NT2/D1 (cell line): ENCODE results near the gene COBLL1.

ENCODE experiments used
- DNase-seq: peaks from one replicate; pipeline ENCODE4 v3.0.0-alpha.2; 2011; ENCODE audit warnings: low read depth, low spot score
- H3K27me3 ChIP-seq: 2 replicates; pipeline ENCODE4 v1.6.0; 2011; ENCODE audit warnings: mild to moderate bottlenecking; ENCODE audit not compliant: insufficient read length, insufficient read depth
- H3K36me3 ChIP-seq: 2 replicates; pipeline ENCODE4 v1.6.1; 2011; ENCODE audit warnings: mild to moderate bottlenecking, low read length, mixed read lengths; ENCODE audit not compliant: insufficient read depth, insufficient read length
- H3K4me1 ChIP-seq: 2 replicates; pipeline ENCODE4 v1.5.1; 2011; ENCODE audit not compliant: insufficient read depth, insufficient read length
- H3K4me3 ChIP-seq: 2 replicates; pipeline ENCODE4 v1.5.1; 2011; ENCODE audit warnings: low read depth; ENCODE audit not compliant: insufficient read length
- H3K9ac ChIP-seq: 2 replicates; pipeline ENCODE4 v1.6.0; 2011; ENCODE audit warnings: low read depth; ENCODE audit not compliant: insufficient read length
- H3K9me3 ChIP-seq: 2 replicates; pipeline ENCODE4 v1.5.1; 2011; ENCODE audit warnings: mild to moderate bottlenecking, low read length; ENCODE audit not compliant: insufficient read depth
- SUZ12 ChIP-seq: IDR thresholded peaks from 2 replicates; pipeline ENCODE4 v1.6.1; 2011; ENCODE audit not compliant: insufficient read length, insufficient read depth; ENCODE audit errors: extremely low read depth
- YY1 ChIP-seq: IDR thresholded peaks from 2 replicates; pipeline ENCODE4 v1.6.1; 2011; ENCODE audit not compliant: insufficient read length, insufficient read depth
- ZNF274 ChIP-seq: IDR thresholded peaks from 2 replicates; pipeline ENCODE4 v1.6.1; 2011; ENCODE audit warnings: mild to moderate bottlenecking, low read depth, low read length

COBLL1 gene

GRCh38 chr2:164693834-164694233 is 147.8 kb downstream of the COBLL1 start:
- Histone ChIP-seq H3K36me3 (peaks cover 3% of the 10 kb centered on the region), H3K9me3 (no peaks in the 10 kb centered on the region), H3K9ac (no peak overlapping the region), H3K27me3 (no peaks in the 10 kb centered on the region), H3K4me3 (no peak overlapping the region), H3K4me1 (no peaks in the 10 kb centered on the region)
- TF ChIP-seq YY1 (no peak), ZNF274 (no peak), SUZ12 (no peak)
- no peak for DNase-seq

DNA sequence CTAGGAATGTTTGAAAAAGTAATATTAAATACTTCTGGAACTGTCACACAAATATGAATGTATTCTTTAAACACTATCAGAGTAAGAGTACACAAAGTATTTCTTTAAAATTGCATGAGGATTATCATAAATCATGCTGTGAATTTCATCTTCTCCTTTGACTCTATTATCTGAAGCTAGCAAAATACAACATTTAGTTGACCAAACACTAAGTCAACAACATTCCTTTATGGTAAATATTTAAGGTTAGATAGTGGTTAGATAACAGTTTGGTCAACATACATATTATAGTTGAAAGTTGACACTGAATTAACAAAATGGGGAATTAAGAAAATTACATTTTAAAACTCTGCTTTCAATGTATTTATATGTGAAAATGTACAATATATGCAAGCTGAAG is 148.2 kb downstream of the COBLL1 start:
- Histone ChIP-seq H3K36me3 (peaks cover 3% of the 10 kb centered on the region), H3K9ac (no peak overlapping the region), H3K4me1 (no peaks in the 10 kb centered on the region), H3K27me3 (no peaks in the 10 kb centered on the region), H3K9me3 (no peaks in the 10 kb centered on the region), H3K4me3 (no peak overlapping the region)
- TF ChIP-seq YY1, result no peak
- TF ChIP-seq SUZ12, result no peak
- no peak for TF ChIP-seq ZNF274
- DNase-seq, result no peak

- Histone ChIP-seq H3K36me3 (peaks cover 3% of the 10 kb centered on the region), H3K9me3 (no peaks in the 10 kb centered on the region), H3K27me3 (no peaks in the 10 kb centered on the region), H3K9ac (no peak overlapping the region), H3K4me3 (no peak overlapping the region), H3K4me1 (no peaks in the 10 kb centered on the region)
- no peak for DNase-seq
- TF ChIP-seq ZNF274, result no peak
- TF ChIP-seq YY1, result no peak
- TF ChIP-seq SUZ12, result no peak
These were observed 148.7 kb downstream of the COBLL1 start for GRCh38 chr2:164692958-164693357.

DNA sequence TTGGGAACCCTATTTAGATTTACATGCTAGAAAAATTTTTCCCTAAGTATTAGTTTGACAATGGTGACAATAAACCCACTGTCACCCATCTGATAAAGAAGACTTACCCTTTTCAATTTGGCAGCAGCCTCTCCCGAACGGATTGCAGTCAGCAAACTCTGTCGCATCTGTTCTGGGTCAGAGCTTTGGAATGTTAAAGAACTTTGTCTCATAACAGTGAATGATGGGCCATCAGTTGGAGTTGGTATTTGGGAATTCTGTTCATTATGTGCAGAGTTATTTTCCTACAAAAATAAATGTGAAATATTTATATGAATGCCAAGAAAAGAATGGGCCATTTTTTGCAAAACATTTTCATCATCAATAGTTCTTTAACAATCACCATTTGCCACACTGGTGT is 149.5 kb downstream of the COBLL1 start:
- H3K36me3 ChIP-seq, result peaks cover 3% of the 10 kb centered on the region
- no peaks in the 10 kb centered on the region for H3K27me3 ChIP-seq
- no peak overlapping the region for H3K4me3 ChIP-seq
- DNase-seq, result no peak
- no peaks in the 10 kb centered on the region for H3K9me3 ChIP-seq
- TF ChIP-seq SUZ12, result no peak
- TF ChIP-seq YY1, result no peak
- TF ChIP-seq ZNF274, result no peak
- H3K9ac ChIP-seq, result no peak overlapping the region
- no peaks in the 10 kb centered on the region for H3K4me1 ChIP-seq

DNA sequence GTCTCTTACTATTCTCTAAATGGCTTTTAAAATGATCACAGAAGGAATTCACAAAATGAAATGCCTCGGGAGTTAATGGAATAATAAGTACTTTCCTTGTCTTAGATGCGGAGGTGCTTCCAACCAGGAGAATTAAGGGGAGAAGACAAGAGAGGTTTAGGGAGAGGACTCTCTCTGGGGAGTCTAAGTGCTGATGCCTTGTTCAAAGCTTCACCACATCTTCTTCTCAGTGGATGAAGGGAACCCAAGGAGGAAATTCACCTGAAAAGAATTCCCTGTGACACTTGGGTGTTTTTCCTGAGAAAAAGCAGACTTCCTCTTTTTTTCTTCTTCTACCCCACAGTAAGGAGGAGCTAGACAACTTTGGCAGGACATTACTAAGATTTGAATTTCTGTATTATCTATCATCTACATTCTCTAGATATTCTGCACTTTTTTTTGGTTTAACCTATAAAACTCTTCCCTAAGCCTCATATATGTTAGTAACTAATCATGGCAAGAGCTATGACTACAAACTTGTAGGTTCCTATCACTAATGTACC is 150.2 kb downstream of the COBLL1 start:
- Histone ChIP-seq H3K4me3 (no peak overlapping the region), H3K27me3 (no peaks in the 10 kb centered on the region), H3K9me3 (no peaks in the 10 kb centered on the region), H3K9ac (no peak overlapping the region), H3K36me3 (peaks cover 3% of the 10 kb centered on the region), H3K4me1 (no peaks in the 10 kb centered on the region)
- no peak for DNase-seq
- no peak for TF ChIP-seq YY1
- no peak for TF ChIP-seq ZNF274
- no peak for TF ChIP-seq SUZ12

DNA sequence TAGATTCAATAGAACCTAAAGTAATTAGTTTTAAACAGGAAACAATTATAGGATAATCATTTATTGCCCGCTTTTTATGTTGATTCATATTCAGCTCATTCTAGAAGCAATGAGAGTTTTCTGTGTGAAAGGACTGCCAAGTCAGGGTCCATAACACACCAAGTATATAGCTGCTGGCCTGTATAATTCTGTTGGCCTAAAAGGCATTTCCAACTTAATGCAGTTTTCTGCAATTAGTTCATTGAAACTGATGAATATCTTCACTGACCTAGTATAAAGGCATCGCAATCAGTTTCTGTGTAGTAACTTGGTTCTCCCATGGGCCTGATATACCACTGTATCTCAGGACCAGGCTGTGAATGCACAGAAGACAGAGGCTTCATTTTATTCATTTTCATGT is 151.3 kb downstream of the COBLL1 start:
- DNase-seq, result no peak

DNA sequence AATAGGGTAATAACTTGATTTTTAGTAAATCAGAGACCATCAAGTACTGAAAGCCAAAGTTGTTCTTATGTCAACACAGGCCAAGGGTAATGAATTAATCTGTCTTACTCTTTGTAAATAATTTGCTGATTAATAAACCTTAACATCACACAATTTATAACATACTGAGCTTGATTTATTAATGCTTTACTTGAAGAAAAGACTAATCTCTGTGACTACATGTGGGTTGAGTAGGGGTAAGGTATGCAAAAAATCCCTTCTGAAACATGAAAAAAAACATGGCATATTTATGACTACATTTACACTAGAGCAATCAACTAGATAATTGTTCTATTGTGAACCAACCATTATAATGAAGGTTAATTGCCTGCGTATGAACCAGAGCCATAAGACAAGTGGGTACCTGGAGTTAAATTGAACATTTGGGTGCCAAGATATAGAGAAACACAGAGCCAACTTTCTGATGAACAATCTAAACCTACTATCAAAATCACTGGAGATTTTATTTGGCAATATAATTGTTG is 152.7 kb downstream of the COBLL1 start:
- TF ChIP-seq SUZ12 (no peak), YY1 (no peak), ZNF274 (no peak)
- Histone ChIP-seq H3K9me3 (no peaks in the 10 kb centered on the region), H3K4me3 (no peak overlapping the region), H3K9ac (no peak overlapping the region), H3K4me1 (no peaks in the 10 kb centered on the region), H3K27me3 (no peaks in the 10 kb centered on the region), H3K36me3 (peaks cover 3% of the 10 kb centered on the region)
- DNase-seq, result no peak

More for the DNA sequence above, 151.3 kb downstream of the COBLL1 start:
- Histone ChIP-seq H3K4me3 (no peak overlapping the region), H3K36me3 (peaks cover 3% of the 10 kb centered on the region), H3K27me3 (no peaks in the 10 kb centered on the region), H3K4me1 (no peaks in the 10 kb centered on the region), H3K9me3 (no peaks in the 10 kb centered on the region), H3K9ac (no peak overlapping the region)
- TF ChIP-seq SUZ12 (no peak), YY1 (no peak), ZNF274 (no peak)
